ENCODE data around the gene ATP8B3. TPM values are rescaled to one million over a fixed set of nuclear protein-coding genes. Genes with fewer than 3 reads are reported as not detected.

The ATP8B3 gene
- total and polyA plus RNA-seq, 2 experiments from 2014 or later: 2.1 to 6.0 TPM

GRCh38 chr19:1766800-1767352, 45.2 kb downstream of the ATP8B3 start:
- no peak overlapping the region for H2AFZ ChIP-seq
- no peak overlapping the region for H3K4me2 ChIP-seq
- peaks cover 27% of the 10 kb centered on the region for H3K9me3 Mint-ChIP-seq
- peaks cover 16% of the 10 kb centered on the region for H3K4me1 ChIP-seq (ENCODE audit: insufficient read depth)
- H4K20me1 ChIP-seq (replicated peaks; ENCODE audit: insufficient read depth): peaks cover 7% of the 10 kb centered on the region
- H3K79me2 ChIP-seq (replicated peaks; ENCODE audit: insufficient read depth): no peaks in the 10 kb centered on the region
- no peak overlapping the region for H3K27ac Mint-ChIP-seq
- no peaks in the 10 kb centered on the region for H3K36me3 ChIP-seq (ENCODE audit: insufficient read depth)
- peaks cover 83% of the 10 kb centered on the region for H3K27me3 Mint-ChIP-seq (ENCODE audit: insufficient read depth, low read depth, poor library complexity)
- no peak overlapping the region for H3K27ac ChIP-seq (ENCODE audit: low read depth)
- no peaks in the 10 kb centered on the region for H3K9me2 ChIP-seq (ENCODE audit: insufficient read depth)
- ATAC-seq (no peak; the same call in 2 of the 3 replicates), DNase-seq (ENCODE audit: low spot score) (no peak)
- H3F3A ChIP-seq (replicated peaks; ENCODE audit: low read depth): 0 out of 2 replicates have a peak, but pooled peaks cover 2% of the 10 kb centered on the region
- 0 out of 2 replicates have a peak overlapping the region, but pooled peaks have one; percentile 10 for H3K4me3 ChIP-seq
- H3K27me3 ChIP-seq (ENCODE audit: insufficient read depth): peaks cover 98% of the 10 kb centered on the region
- H3K4me3 Mint-ChIP-seq: no peak overlapping the region
- H3K4me1 Mint-ChIP-seq: peaks cover 6% of the 10 kb centered on the region; the same call in 2 of the 3 replicates
- H3K36me3 Mint-ChIP-seq (ENCODE audit: low read depth): no peaks in the 10 kb centered on the region
- TF ChIP-seq POLR2AphosphoS5 (IDR thresholded peaks at IDR 0.05; ENCODE audit: low read depth) (no peak), EZH2 (IDR thresholded peaks at IDR 0.05; ENCODE audit: low read depth, unreplicated experiment) (peak; percentile 31)

- no peaks in the 10 kb centered on the region for H3K79me2 ChIP-seq (replicated peaks; ENCODE audit: insufficient read depth)
- H2AFZ ChIP-seq: no peak overlapping the region
- peaks cover 22% of the 10 kb centered on the region for H3K4me1 ChIP-seq (ENCODE audit: insufficient read depth)
- no peak overlapping the region for H3K27ac ChIP-seq (ENCODE audit: low read depth)
- peak; percentile 3; the same call in 2 of the 3 replicates for ATAC-seq
- DNase-seq (ENCODE audit: low spot score): peak; percentile 76
- H3K4me1 Mint-ChIP-seq: peaks cover 8% of the 10 kb centered on the region; the same call in 2 of the 3 replicates
- peaks cover 25% of the 10 kb centered on the region for H3K9me3 Mint-ChIP-seq
- peak overlapping the region; percentile 72; the same call in 1 of the 2 replicates for H3K4me2 ChIP-seq
- H3K36me3 Mint-ChIP-seq (ENCODE audit: low read depth): no peaks in the 10 kb centered on the region
- peaks cover 90% of the 10 kb centered on the region for H3K27me3 Mint-ChIP-seq (ENCODE audit: insufficient read depth, low read depth, poor library complexity)
- H3K4me3 Mint-ChIP-seq: peak overlapping the region; percentile 44; the same call in 1 of the 3 replicates
- H3K9me2 ChIP-seq (ENCODE audit: insufficient read depth): no peaks in the 10 kb centered on the region
- H3K4me3 ChIP-seq: peak overlapping the region; percentile 41; the same call in 1 of the 2 replicates
- 0 out of 2 replicates have a peak, but pooled peaks cover 7% of the 10 kb centered on the region for H3F3A ChIP-seq (replicated peaks; ENCODE audit: low read depth)
- TF ChIP-seq EZH2 (IDR thresholded peaks at IDR 0.05; ENCODE audit: low read depth, unreplicated experiment) (peak; percentile 92), POLR2AphosphoS5 (IDR thresholded peaks at IDR 0.05; ENCODE audit: low read depth) (no peak)
- H3K27me3 ChIP-seq (ENCODE audit: insufficient read depth): peaks cover 99% of the 10 kb centered on the region
- no peaks in the 10 kb centered on the region for H3K36me3 ChIP-seq (ENCODE audit: insufficient read depth)
- H4K20me1 ChIP-seq (replicated peaks; ENCODE audit: insufficient read depth): peaks cover 12% of the 10 kb centered on the region
- no peak overlapping the region for H3K27ac Mint-ChIP-seq
Measured at GRCh38 chr19:1765904-1766799, 45.9 kb downstream of the ATP8B3 start.

DNA sequence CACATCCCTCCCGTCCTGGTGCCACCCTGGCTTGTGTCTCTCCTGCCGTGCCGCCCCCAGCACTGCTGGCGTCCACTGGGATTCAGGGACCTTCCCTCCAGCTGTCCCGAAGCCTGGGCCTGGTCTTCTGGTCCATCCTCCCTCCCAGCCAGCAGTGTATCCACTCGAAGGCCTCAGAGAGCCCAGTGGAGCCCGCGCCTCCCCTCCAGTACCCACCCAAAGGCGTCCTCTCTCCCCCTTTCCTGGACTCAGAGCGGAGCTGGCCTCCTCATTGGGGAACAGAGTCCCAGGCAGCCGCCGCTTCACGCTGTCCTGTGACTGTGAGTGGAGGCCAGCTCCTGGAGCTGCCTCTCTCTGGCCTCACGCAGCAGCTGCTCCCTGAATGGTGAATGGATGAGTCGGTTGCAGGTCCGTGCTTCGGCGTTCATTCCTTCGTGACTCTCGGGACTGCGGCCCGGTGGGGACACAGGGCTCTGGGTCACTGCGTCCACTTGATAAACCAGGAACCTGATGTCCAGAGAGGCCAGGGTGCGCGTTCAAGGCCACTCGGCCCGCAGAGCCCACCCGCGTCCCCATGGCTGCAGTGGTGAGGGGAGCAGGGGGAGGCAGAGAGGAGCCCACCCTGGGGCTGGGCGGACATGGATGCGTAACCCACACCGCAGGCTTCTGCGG, 46.7 kb downstream of the ATP8B3 start:
- peak; percentile 67 for TF ChIP-seq EZH2 (IDR thresholded peaks at IDR 0.05; ENCODE audit: low read depth, unreplicated experiment)
- TF ChIP-seq, protein P1, sequence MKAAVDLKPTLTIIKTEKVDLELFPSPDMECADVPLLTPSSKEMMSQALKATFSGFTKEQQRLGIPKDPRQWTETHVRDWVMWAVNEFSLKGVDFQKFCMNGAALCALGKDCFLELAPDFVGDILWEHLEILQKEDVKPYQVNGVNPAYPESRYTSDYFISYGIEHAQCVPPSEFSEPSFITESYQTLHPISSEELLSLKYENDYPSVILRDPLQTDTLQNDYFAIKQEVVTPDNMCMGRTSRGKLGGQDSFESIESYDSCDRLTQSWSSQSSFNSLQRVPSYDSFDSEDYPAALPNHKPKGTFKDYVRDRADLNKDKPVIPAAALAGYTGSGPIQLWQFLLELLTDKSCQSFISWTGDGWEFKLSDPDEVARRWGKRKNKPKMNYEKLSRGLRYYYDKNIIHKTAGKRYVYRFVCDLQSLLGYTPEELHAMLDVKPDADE (IDR thresholded peaks at IDR 0.05): no peak
- TF ChIP-seq EZH2phosphoT487 (IDR thresholded peaks at IDR 0.05; ENCODE audit: unreplicated experiment): peak; percentile 9
- Histone ChIP-seq H3F3A (replicated peaks; ENCODE audit: low read depth) (0 out of 2 replicates have a peak, but pooled peaks cover 7% of the 10 kb centered on the region), H4K20me1 (replicated peaks; ENCODE audit: insufficient read depth) (peaks cover 15% of the 10 kb centered on the region), H3K27me3 (ENCODE audit: insufficient read depth) (peaks cover 99% of the 10 kb centered on the region), H3K79me2 (replicated peaks; ENCODE audit: insufficient read depth) (no peaks in the 10 kb centered on the region), H3K4me2 (no peak overlapping the region; the same call in 1 of the 2 replicates), H2AFZ (no peak overlapping the region), H3K36me3 (ENCODE audit: insufficient read depth) (no peaks in the 10 kb centered on the region), H3K9me2 (ENCODE audit: insufficient read depth) (no peaks in the 10 kb centered on the region), H3K4me3 (no peak overlapping the region), H3K4me1 (ENCODE audit: insufficient read depth) (peaks cover 22% of the 10 kb centered on the region), H3K27ac (ENCODE audit: low read depth) (no peak overlapping the region)
- H3K4me3 Mint-ChIP-seq: peak overlapping the region; percentile 44; the same call in 1 of the 3 replicates
- ATAC-seq: no peak
- H3K27ac Mint-ChIP-seq: no peak overlapping the region
- peaks cover 94% of the 10 kb centered on the region for H3K27me3 Mint-ChIP-seq (ENCODE audit: insufficient read depth, low read depth, poor library complexity)
- DNase-seq (ENCODE audit: low spot score): no peak
- peaks cover 8% of the 10 kb centered on the region; the same call in 2 of the 3 replicates for H3K4me1 Mint-ChIP-seq
- no peaks in the 10 kb centered on the region for H3K36me3 Mint-ChIP-seq (ENCODE audit: low read depth)
- peaks cover 21% of the 10 kb centered on the region for H3K9me3 Mint-ChIP-seq

All from GM23338 (cell line).